K562 (cell line): ENCODE measurements around the gene CRYZL1. TPM values are rescaled to one million over a fixed set of nuclear protein-coding genes. Genes with fewer than 3 reads are reported as not detected.

Experiments
- ATAC-seq: fragments of 200-7000 bp; cut with Tn5 transposase; 3 replicates; pipeline ENCODE4 v1.9.1; 2020; ENCODE audit warnings: moderate library complexity
- BruUV-seq: library from RNA; stranded (reverse); fragments of 400-500 nt; replicated peaks from 2 replicates; lab custom pipeline; 2021; lab: Mats Ljungman, UMichigan
- CTCF ChIA-PET: fragments of 300-600 bp; formaldehyde crosslinking; extraction: SDS; loops from one replicate; lab custom pipeline; 2021; ENCODE audit warnings: low intra/inter-chr PET ratio; lab: Yijun Ruan, JAX
- POLR2A ChIA-PET: fragments of 300-600, 350-650 bp; sonication (Branson Sonifier 250); formaldehyde crosslinking; extraction: SDS; loops from one replicate; lab custom pipeline; 2021; ENCODE audit warnings: antibody characterized with exemption, inconsistent platforms; lab: Yijun Ruan, JAX
- DNase-seq, 4 experiments: peaks; one replicate each; pipeline versions ENCODE4 v3.0.0 to v3.0.0-alpha.2; 2011 to 2018; ENCODE audit warnings: low spot score in 3 of 4, mixed read lengths in 3 of 4; ENCODE audit errors: extremely low read depth in 1 of 4
- FAIRE-seq: peaks from 2 replicates; lab custom pipeline; 2011; peaks lifted over from hg19 to GRCh38; lab: Jason Lieb, UNC
- H2AFZ ChIP-seq: 2 replicates; pipeline ENCODE4 v1.6.0; 2011; ENCODE audit warnings: low read depth, low read length, control low read depth, inconsistent platforms
- H3K27ac ChIP-seq: fragments of 200-600 bp; 3 replicates; pipeline ENCODE4 v1.8.0; 2011; ENCODE audit warnings: low read depth, mild to moderate bottlenecking, control low read depth, inconsistent platforms, low read length, moderate library complexity, mixed read lengths; ENCODE audit errors: extremely low read depth
- H3K27me3 ChIP-seq, 2 experiments: fragments of 300-600 bp in 1 of 2; 2 replicates in 1 of 2; 3 replicates in 1 of 2; pipeline versions ENCODE4 v1.6.0 to v1.8.0; 2011; ENCODE audit warnings: inconsistent platforms in 2 of 2, low read length in 2 of 2, mild to moderate bottlenecking in 1 of 2, mixed read lengths in 1 of 2, moderate library complexity in 1 of 2; ENCODE audit not compliant: control insufficient read depth in 2 of 2, insufficient read depth in 2 of 2
- H3K36me3 ChIP-seq: fragments of 300-600 bp; 3 replicates; pipeline ENCODE4 v1.8.0; 2011; ENCODE audit warnings: mild to moderate bottlenecking, low read length, inconsistent platforms; ENCODE audit not compliant: control insufficient read depth, insufficient read depth
- H3K4me1 ChIP-seq, 2 experiments: fragments of 200-600 bp in 1 of 2; replicated peaks in 1 of 2; 2 replicates in 1 of 2; 3 replicates in 1 of 2; pipeline versions ENCODE4 v1.5.1 to v1.8.0; 2011; ENCODE audit warnings: inconsistent platforms in 2 of 2, low read length in 2 of 2, mild to moderate bottlenecking in 1 of 2, mixed read lengths in 1 of 2, moderate library complexity in 1 of 2; ENCODE audit not compliant: control insufficient read depth in 2 of 2, insufficient read depth in 2 of 2
- H3K4me2 ChIP-seq: 2 replicates; pipeline ENCODE4 v1.6.1; 2011; ENCODE audit warnings: low read length, control low read depth, inconsistent platforms, mixed read lengths; ENCODE audit not compliant: insufficient read depth
- H3K4me3 ChIP-seq: fragments of 200-600 bp; sonication (generic), shearing (Covaris generic); 2 replicates; pipeline ENCODE4 v1.5.1; 2016; ENCODE audit warnings: control low read depth, inconsistent platforms
- H3K79me2 ChIP-seq: fragments of 200-600 bp; 3 replicates; pipeline ENCODE4 v1.8.0; 2011; ENCODE audit warnings: low read length, inconsistent platforms; ENCODE audit not compliant: control insufficient read depth, insufficient read depth
- H3K9ac ChIP-seq, 2 experiments: 2 replicates each; pipeline versions ENCODE4 v1.6.0 to v1.6.1; 2011; ENCODE audit warnings: low read depth in 2 of 2, low read length in 2 of 2, control low read depth in 1 of 2, inconsistent platforms in 1 of 2, mild to moderate bottlenecking in 1 of 2, mixed read lengths in 1 of 2; ENCODE audit not compliant: insufficient read depth in 1 of 2
- H3K9me1 ChIP-seq: one replicate; pipeline ENCODE4 v1.6.0; 2011; ENCODE audit warnings: inconsistent platforms, mild to moderate bottlenecking, low read length, moderate library complexity; ENCODE audit not compliant: control insufficient read depth, insufficient read depth
- H3K9me3 ChIP-seq: replicated peaks from 2 replicates; pipeline ENCODE4 v1.5.1; 2011; ENCODE audit warnings: low read depth, low read length, inconsistent platforms; ENCODE audit not compliant: control insufficient read depth, insufficient read depth
- H4K20me1 ChIP-seq: replicated peaks from 2 replicates; pipeline ENCODE4 v1.6.1; 2011; ENCODE audit warnings: low read length, inconsistent platforms, mixed read lengths; ENCODE audit not compliant: control insufficient read depth, insufficient read depth
- EGR1 ChIP-seq: fragments of 450-650 bp; conservative IDR thresholded peaks from 2 replicates; pipeline ENCODE4 v1.6.1; 2017; ENCODE audit warnings: mild to moderate bottlenecking
- ELF2 ChIP-seq: fragments of 250-450 bp; sonication (Bioruptor Pico); IDR thresholded peaks from 2 replicates; pipeline ENCODE4 v1.5.0; 2021; ENCODE audit warnings: mild to moderate bottlenecking
- FOXJ3 ChIP-seq: sonication (generic); formaldehyde crosslinking; IDR thresholded peaks from 2 replicates; pipeline ENCODE4 v1.4.0; 2020; ENCODE audit warnings: mild to moderate bottlenecking, missing genetic modification reagents
- HOMEZ ChIP-seq: fragments of 250-450 bp; sonication (Bioruptor Pico); IDR thresholded peaks from 2 replicates; pipeline ENCODE4 v1.4.0; 2020; ENCODE audit warnings: mild to moderate bottlenecking, moderate library complexity
- KLF13 ChIP-seq: fragments of 450-650 bp; IDR thresholded peaks from 2 replicates; pipeline ENCODE4 v1.6.1; 2016; ENCODE audit warnings: missing genetic modification characterization, low read depth, mild to moderate bottlenecking, missing compliant biosample characterization, moderate library complexity, borderline replicate concordance
- MCM3 ChIP-seq: fragments of 450-650 bp; IDR thresholded peaks from 2 replicates; pipeline ENCODE4 v1.6.1; 2016
- MTA1 ChIP-seq: fragments of 450-650 bp; IDR thresholded peaks from 2 replicates; pipeline ENCODE4 v1.6.1; 2017; ENCODE audit warnings: borderline replicate concordance
- MYC ChIP-seq, 2 experiments: fragments of 250-450 bp in 1 of 2; sonication (Bioruptor Pico) in 1 of 2; IDR thresholded peaks; 2 replicates each; pipeline versions ENCODE4 v1.5.1 to v1.6.1; 2012 to 2021; ENCODE audit warnings: low read depth in 2 of 2, borderline replicate concordance in 1 of 2, improper control_type of control experiment in 1 of 2, low read length in 1 of 2, mild to moderate bottlenecking in 1 of 2, moderate library complexity in 1 of 2
- PML ChIP-seq: IDR thresholded peaks from 2 replicates; pipeline ENCODE4 v1.6.1; 2012; ENCODE audit warnings: low read length, inconsistent platforms
- POLR2A ChIP-seq: fragments of 450-650 bp; conservative IDR thresholded peaks from 2 replicates; pipeline ENCODE4 v1.6.1; 2016
- POLR2AphosphoS2 ChIP-seq: IDR thresholded peaks from 2 replicates; pipeline ENCODE4 v1.6.1; 2012; ENCODE audit warnings: low read length, improper control_type of control experiment
- POLR2B ChIP-seq: fragments of 450-650 bp; IDR thresholded peaks from 2 replicates; pipeline ENCODE4 v1.6.1; 2018; ENCODE audit warnings: low read depth; ENCODE audit not compliant: partially characterized antibody
- SP1 ChIP-seq: sonication (generic); formaldehyde crosslinking; IDR thresholded peaks from 2 replicates; pipeline ENCODE4 v1.8.1; 2022; ENCODE audit warnings: mild to moderate bottlenecking, missing genetic modification reagents
- SRSF3 ChIP-seq: fragments of 200-400 bp; formaldehyde crosslinking; IDR thresholded peaks from 2 replicates; pipeline ENCODE4 v1.6.1; 2016; ENCODE audit warnings: mild to moderate bottlenecking, low read length, moderate library complexity; ENCODE audit not compliant: insufficient read depth
- STAT5B ChIP-seq: fragments of 250-450 bp; sonication (Bioruptor Pico); IDR thresholded peaks from 2 replicates; pipeline ENCODE4 v1.8.0; 2021; ENCODE audit warnings: mild to moderate bottlenecking, inconsistent platforms
- SUPT5H ChIP-seq: fragments of 450-650 bp; IDR thresholded peaks from 2 replicates; pipeline ENCODE4 v1.6.1; 2016
- ZNF75A ChIP-seq: fragments of 450-650 bp; formaldehyde crosslinking; IDR thresholded peaks from 2 replicates; pipeline ENCODE4 v1.4.0; 2020; ENCODE audit warnings: mild to moderate bottlenecking
- ZNF79 ChIP-seq: fragments of 250-450 bp; sonication (Bioruptor Pico); IDR thresholded peaks from 2 replicates; pipeline ENCODE4 v1.4.0; 2020; ENCODE audit warnings: low read depth, mild to moderate bottlenecking, moderate library complexity
- WGBS: fragments of 100-300 bp; shearing (Covaris generic); methylation state at CpG from one replicate; pipeline ENCODE4 v1.1.6; 2016; ENCODE audit warnings: low coverage, mixed read lengths; ENCODE audit not compliant: insufficient coverage; ENCODE audit errors: missing lambda C conversion rate; 5-methylcytosine and 5-hydroxymethylcytosine counted together
- in situ Hi-C: fragments of 300-500 bp; cut with MboI; formaldehyde crosslinking; loops from 4 replicates; pipeline ENCODE4 v1.15.0; 2018; ENCODE audit warnings: inconsistent platforms, mixed read lengths
- intact Hi-C: fragments of 100-400 bp; cut with micrococcal nuclease; formaldehyde crosslinking; loops from 2 replicates; pipeline ENCODE4 v1.14.2; 2022
- polyA plus RNA-seq, 8 experiments: library from polyadenylated mRNA; depleted of rRNA in 4 of 8; stranded (reverse) in 5 of 8; unstranded in 3 of 8; fragments of >200 nt; fragmentation: Nextera tagmentation in 2 of 8; fragmentation: Illumina TruSeq in 1 of 8; extraction: Ambion mirVana in 2 of 8; extraction: Trizol in 1 of 8; gene quantifications; 2 replicates each; pipeline versions ENCODE4 v1.2.1 to v1.2.3, GENCODE V29; 2011 to 2014; ENCODE audit warnings: inconsistent platforms in 1 of 8, missing spikeins in 1 of 8
- total RNA-seq, 7 experiments: library from RNA; depleted of rRNA in 6 of 7; stranded (reverse); fragments of >200 nt in 6 of 7; fragmentation: Illumina TruSeq in 2 of 7; extraction: Trizol in 2 of 7; gene quantifications; 2 replicates each; pipeline versions ENCODE4 v1.2.1 to v1.2.3, GENCODE V29; 2011 to 2021; ENCODE audit warnings: low replicate concordance in 1 of 7
- TF ChIP-seq, protein P1 (sequence below): fragments of 450-650 bp; IDR thresholded peaks from 2 replicates; pipeline ENCODE4 v1.6.1; 2016; ENCODE audit warnings: mild to moderate bottlenecking

The CRYZL1 gene
- total and polyA plus RNA-seq, 9 of the 15 experiments (the other 6 are each of a cell fraction or from before 2014, with no cell fraction given), result 19.9 to 98.2 (median 39.2) TPM

GRCh38 chr21:33578214-33578613 is 63.3 kb downstream of the CRYZL1 start:
- Histone ChIP-seq H3K27ac (no peak overlapping the region), H3K4me3 (no peak overlapping the region), H3K36me3 (peaks cover 92% of the 10 kb centered on the region)

More at GRCh38 chr21:33578214-33578613, 63.3 kb downstream of the CRYZL1 start:
- intact Hi-C loops (no loop called here), in situ Hi-C loops (no loop called here)
- Histone ChIP-seq H3K9me3 (no peaks in the 10 kb centered on the region), H3K9ac (no peak overlapping the region), H3K27me3 (no peaks in the 10 kb centered on the region), H3K4me2 (no peak overlapping the region), H3K4me1 (no peaks in the 10 kb centered on the region; a peak in 1 of 5 replicates), H3K79me2 (no peaks in the 10 kb centered on the region; the same call in 2 of the 3 replicates), H3K9me1 (no peaks in the 10 kb centered on the region), H2AFZ (no peak overlapping the region), H4K20me1 (no peaks in the 10 kb centered on the region)
- ATAC-seq (no peak), DNase-seq (no peak), FAIRE-seq (peak; percentile 51)
- TF ChIP-seq ZNF79 (CRISPR knock-in tag) (no peak), HOMEZ (CRISPR knock-in tag) (no peak), ZNF75A (CRISPR knock-in tag) (no peak), PML (0 out of 2 replicates have a peak, but pooled peaks have one; percentile 8), SP1 (CRISPR knock-in tag) (no peak), EGR1 (no peak), POLR2A (peak; percentile 35), POLR2AphosphoS2 (peak; percentile 64; the same call in 1 of the 2 replicates), SRSF3 (no peak), POLR2B (peak; percentile 5), STAT5B (CRISPR knock-in tag) (no peak), SUPT5H (peak; percentile 29; the same call in 1 of the 2 replicates), MYC (IDR thresholded peaks at IDR 0.05; ENCODE audit: low read depth, low read length) (no peak), MYC (CRISPR knock-in tag; IDR thresholded peaks at IDR 0.05; ENCODE audit: borderline replicate concordance, low read depth) (no peak), ELF2 (CRISPR knock-in tag) (no peak), FOXJ3 (CRISPR knock-in tag) (no peak), MTA1 (no peak), KLF13 (tag) (no peak), MCM3 (no peak)
- TF ChIP-seq, protein P1, sequence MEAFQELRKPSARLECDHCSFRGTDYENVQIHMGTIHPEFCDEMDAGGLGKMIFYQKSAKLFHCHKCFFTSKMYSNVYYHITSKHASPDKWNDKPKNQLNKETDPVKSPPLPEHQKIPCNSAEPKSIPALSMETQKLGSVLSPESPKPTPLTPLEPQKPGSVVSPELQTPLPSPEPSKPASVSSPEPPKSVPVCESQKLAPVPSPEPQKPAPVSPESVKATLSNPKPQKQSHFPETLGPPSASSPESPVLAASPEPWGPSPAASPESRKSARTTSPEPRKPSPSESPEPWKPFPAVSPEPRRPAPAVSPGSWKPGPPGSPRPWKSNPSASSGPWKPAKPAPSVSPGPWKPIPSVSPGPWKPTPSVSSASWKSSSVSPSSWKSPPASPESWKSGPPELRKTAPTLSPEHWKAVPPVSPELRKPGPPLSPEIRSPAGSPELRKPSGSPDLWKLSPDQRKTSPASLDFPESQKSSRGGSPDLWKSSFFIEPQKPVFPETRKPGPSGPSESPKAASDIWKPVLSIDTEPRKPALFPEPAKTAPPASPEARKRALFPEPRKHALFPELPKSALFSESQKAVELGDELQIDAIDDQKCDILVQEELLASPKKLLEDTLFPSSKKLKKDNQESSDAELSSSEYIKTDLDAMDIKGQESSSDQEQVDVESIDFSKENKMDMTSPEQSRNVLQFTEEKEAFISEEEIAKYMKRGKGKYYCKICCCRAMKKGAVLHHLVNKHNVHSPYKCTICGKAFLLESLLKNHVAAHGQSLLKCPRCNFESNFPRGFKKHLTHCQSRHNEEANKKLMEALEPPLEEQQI, result no peak
- 97% methylated on average over 2 of the region's 2 CpGs for WGBS
- BruUV-seq, result no TSS peak
- ChIA-PET CTCF (no interaction called here), POLR2A (interaction anchor here (1.3 kb wide), 1 partner anchor 317 kb away, joined by 4 read pairs; no protein-coding TSS in a partner anchor)
